ENCODE results near the gene MPL. TPM values are rescaled to one million over a fixed set of nuclear protein-coding genes. Genes with fewer than 3 reads are reported as not detected.
A peak's percentile ranks its signal among the peaks of the same experiment; 100 is the strongest.

Gene MPL
- total RNA-seq, 2 experiments from 2014 or later, result not detected

GRCh38 chr1:43348809-43349593 lies 11.4 kb downstream of the MPL start:
- peaks cover 17% of the 10 kb centered on the region for H3K4me1 Mint-ChIP-seq
- POLR2A ChIA-PET, result interaction anchor here (1.1 kb wide), 1 partner anchor 9 kb away, joined by 7 read pairs; the partner anchor contains the start of gene CDC20
- peaks cover 6% of the 10 kb centered on the region for H3K27me3 Mint-ChIP-seq
- no peaks in the 10 kb centered on the region for H3K9me3 Mint-ChIP-seq
- peak; percentile 75 for DNase-seq
- ATAC-seq (ENCODE audit: low read depth), result peak; percentile 85
- no peaks in the 10 kb centered on the region for H3K36me3 Mint-ChIP-seq
- H3K4me3 Mint-ChIP-seq, result peak overlapping the region; percentile 75
- H3K27ac Mint-ChIP-seq, result peak overlapping the region; percentile 83

DNA sequence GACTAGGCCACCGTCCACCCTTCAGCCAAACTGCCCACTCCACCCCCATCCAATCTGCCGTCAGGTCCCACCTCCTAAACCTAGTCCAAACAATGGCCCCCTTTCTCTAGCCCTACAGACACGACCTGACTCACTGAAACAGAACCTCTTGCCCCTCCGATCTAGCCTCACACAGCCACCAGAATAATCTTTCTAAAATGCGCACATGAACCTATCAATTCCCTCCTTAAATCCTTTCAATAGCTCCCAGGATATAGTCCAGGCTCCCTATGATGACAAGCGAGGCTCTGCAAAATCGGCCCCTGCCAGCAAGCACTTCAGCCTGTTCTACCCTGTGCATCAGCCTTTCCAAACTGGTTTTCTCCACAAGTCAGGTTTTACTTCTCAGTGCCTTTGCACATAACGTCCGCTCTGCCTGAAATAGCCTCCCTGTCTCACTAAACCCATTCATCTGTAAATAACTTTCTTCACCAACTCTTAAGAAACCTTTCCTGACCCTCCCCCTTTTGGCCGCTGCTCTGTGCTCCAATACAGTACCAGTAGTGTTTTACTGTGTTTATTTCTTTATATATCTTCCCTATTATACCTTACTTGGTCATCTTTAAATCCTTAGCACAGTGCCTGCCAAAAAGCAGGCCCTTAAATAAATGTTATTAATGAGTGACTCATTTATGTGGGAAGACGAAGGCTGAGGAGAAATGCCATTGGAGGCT lies 12.1 kb downstream of the MPL start:
- peaks cover 3% of the 10 kb centered on the region for H3K36me3 Mint-ChIP-seq
- ATAC-seq (ENCODE audit: low read depth) (no peak), DNase-seq (no peak)
- peak overlapping the region; percentile 83 for H3K27ac Mint-ChIP-seq
- POLR2A ChIA-PET, result no interaction called here
- H3K27me3 Mint-ChIP-seq, result peaks cover 6% of the 10 kb centered on the region
- H3K4me1 Mint-ChIP-seq, result peaks cover 18% of the 10 kb centered on the region
- peak overlapping the region; percentile 75 for H3K4me3 Mint-ChIP-seq
- H3K9me3 Mint-ChIP-seq, result no peaks in the 10 kb centered on the region

DNA sequence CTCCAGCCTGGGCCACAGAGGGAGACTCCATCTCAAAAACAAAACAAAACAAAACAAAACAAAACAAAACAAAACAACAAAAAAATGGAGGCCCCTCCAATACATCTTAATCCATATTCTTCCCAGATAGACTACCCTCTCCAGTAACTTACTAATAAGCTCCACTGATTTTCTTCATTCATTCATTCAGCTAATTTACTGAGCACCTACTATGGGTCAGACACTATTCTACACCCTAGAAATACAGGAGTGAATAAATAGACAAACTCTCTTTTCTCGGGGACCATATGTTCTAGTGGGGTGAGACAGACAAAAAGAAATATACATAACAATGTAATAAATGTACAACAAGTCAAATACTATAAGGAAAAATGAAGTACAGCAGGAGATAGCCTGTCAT lies 13.4 kb downstream of the MPL start:
- Mint-ChIP-seq H3K27ac (no peak overlapping the region), H3K9me3 (no peaks in the 10 kb centered on the region), H3K27me3 (peaks cover 4% of the 10 kb centered on the region), H3K4me1 (peaks cover 18% of the 10 kb centered on the region), H3K36me3 (peaks cover 3% of the 10 kb centered on the region), H3K4me3 (no peak overlapping the region)
- DNase-seq, result no peak
- POLR2A ChIA-PET, result no interaction called here
- no peak for ATAC-seq (ENCODE audit: low read depth)

DNA sequence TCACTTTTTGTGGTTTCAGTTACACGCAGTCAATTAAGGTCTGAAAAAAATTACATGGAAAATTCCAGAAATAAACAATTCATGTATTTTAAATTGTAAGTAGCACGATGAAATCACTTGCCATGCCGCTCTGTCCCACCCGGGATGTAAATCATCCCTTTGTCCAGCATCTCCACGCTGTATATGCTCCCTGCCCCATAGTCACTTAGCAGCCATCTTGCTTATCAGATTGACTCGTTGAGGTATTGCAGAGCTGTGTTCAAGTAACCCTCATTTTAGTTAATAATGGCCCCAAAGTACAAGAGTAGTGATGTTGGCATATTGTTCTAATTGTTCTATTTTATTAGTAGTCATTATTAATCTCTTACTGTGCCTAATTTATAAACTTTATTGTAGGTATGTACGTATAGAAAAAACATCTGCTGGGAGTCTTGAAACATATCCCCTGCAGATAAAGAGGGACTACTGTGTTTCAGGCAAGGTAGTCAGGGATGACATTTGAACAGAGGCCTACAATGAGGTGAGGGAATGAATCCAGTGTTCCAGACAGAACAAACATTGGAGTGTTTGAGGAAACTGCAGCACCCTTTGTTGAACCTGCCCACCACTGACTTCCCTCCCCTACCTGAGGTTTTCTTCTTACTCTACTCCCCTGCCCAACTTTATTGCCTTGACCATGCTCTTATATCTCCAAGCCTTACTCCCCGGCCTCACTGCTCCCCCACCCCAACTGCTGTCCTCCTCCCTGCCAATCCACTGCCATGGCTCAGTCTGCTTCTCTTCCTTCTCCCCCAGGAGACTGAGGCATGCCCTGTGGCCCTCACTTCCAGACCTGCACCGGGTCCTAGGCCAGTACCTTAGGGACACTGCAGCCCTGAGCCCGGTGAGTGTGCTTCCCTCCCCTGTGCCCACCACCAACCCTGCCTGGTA lies 14.1 kb downstream of the MPL start:
- ATAC-seq (ENCODE audit: low read depth), result no peak
- Mint-ChIP-seq H3K36me3 (peaks cover 6% of the 10 kb centered on the region), H3K4me3 (no peak overlapping the region), H3K27me3 (peaks cover 4% of the 10 kb centered on the region), H3K27ac (peak overlapping the region; percentile 41), H3K4me1 (peaks cover 18% of the 10 kb centered on the region), H3K9me3 (no peaks in the 10 kb centered on the region)
- POLR2A ChIA-PET, result no interaction called here
- DNase-seq, result no peak

GRCh38 chr1:43352351-43352705 lies 14.7 kb downstream of the MPL start:
- H3K4me3 Mint-ChIP-seq, result no peak overlapping the region
- no peaks in the 10 kb centered on the region for H3K9me3 Mint-ChIP-seq
- peaks cover 21% of the 10 kb centered on the region for H3K4me1 Mint-ChIP-seq
- H3K36me3 Mint-ChIP-seq, result peaks cover 8% of the 10 kb centered on the region
- POLR2A ChIA-PET, result no interaction called here
- H3K27ac Mint-ChIP-seq, result no peak overlapping the region
- ATAC-seq (ENCODE audit: low read depth) (no peak), DNase-seq (no peak)
- H3K27me3 Mint-ChIP-seq, result no peaks in the 10 kb centered on the region

- H3K27ac Mint-ChIP-seq, result no peak overlapping the region
Observed at GRCh38 chr1:43352881-43353280, 15.3 kb downstream of the MPL start.

DNA sequence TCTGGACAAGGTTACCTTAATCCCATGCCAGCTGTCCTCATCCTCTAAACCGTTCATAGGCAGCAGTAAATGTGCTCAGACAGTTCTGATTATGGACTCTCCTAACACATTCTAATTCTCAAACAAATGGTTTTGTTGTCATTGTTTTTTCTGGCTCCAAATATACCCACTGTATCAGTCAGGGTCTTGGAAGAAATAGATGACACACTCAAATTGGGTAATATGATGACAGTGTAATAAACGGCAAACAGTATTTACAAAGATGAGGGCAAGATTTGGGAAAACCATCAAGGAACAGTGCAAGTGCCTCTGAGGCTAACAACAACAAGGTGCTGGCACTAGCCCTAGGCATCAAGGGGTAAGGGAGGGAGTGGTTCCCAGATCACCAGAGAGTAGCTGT lies 16.9 kb downstream of the MPL start:
- no peak overlapping the region for H3K27ac Mint-ChIP-seq
- peaks cover 26% of the 10 kb centered on the region for H3K4me1 Mint-ChIP-seq
- ATAC-seq (ENCODE audit: low read depth) (no peak), DNase-seq (no peak)
- POLR2A ChIA-PET, result interaction anchor here (0.7 to 2.7 kb wide), 3 partner anchors 14 to 127 kb away, joined by 3 to 8 read pairs (median 7); partner anchors contain the start of gene ELOVL1
- no peaks in the 10 kb centered on the region for H3K27me3 Mint-ChIP-seq
- no peaks in the 10 kb centered on the region for H3K9me3 Mint-ChIP-seq
- H3K36me3 Mint-ChIP-seq, result peaks cover 15% of the 10 kb centered on the region
- H3K4me3 Mint-ChIP-seq, result no peak overlapping the region

More at GRCh38 chr1:43352881-43353280, 15.3 kb downstream of the MPL start:
- DNase-seq, result no peak
- Mint-ChIP-seq H3K4me3 (no peak overlapping the region), H3K4me1 (peaks cover 25% of the 10 kb centered on the region), H3K36me3 (peaks cover 11% of the 10 kb centered on the region), H3K9me3 (no peaks in the 10 kb centered on the region), H3K27me3 (no peaks in the 10 kb centered on the region)
- ATAC-seq (ENCODE audit: low read depth), result no peak
- POLR2A ChIA-PET, result interaction anchor here (2.7 kb wide), 1 partner anchor 15 kb away, joined by 8 read pairs; the partner anchor contains the start of gene ELOVL1

DNA sequence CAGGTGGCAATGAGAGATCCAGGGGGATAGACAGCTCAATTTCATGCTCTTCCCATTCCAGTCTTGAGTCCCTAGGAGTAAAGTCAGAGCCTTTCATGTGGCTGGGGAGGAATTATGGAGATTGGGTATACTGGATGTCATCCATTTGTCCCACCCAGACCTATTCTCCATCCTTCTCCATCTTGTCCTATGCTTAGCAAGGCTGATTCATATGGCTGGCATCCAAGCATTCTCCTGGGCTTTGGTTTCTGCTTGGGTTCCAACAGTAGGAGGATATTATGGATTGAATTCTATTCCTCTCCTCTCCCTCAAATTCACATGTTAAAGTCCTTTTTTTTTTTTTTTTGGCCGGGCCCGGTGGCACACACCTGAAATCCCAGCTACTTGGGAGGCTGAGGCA lies 17.3 kb downstream of the MPL start:
- Mint-ChIP-seq H3K4me1 (peaks cover 26% of the 10 kb centered on the region), H3K9me3 (no peaks in the 10 kb centered on the region), H3K4me3 (no peak overlapping the region), H3K27me3 (no peaks in the 10 kb centered on the region), H3K27ac (no peak overlapping the region), H3K36me3 (peaks cover 20% of the 10 kb centered on the region)
- no peak for DNase-seq
- POLR2A ChIA-PET, result interaction anchor here (0.7 to 2.7 kb wide), 3 partner anchors 13 to 391 kb away, joined by 3 to 8 read pairs (median 3); partner anchors contain the start of gene ELOVL1
- ATAC-seq (ENCODE audit: low read depth), result no peak

- Mint-ChIP-seq H3K36me3 (peaks cover 41% of the 10 kb centered on the region), H3K27ac (no peak overlapping the region), H3K9me3 (no peaks in the 10 kb centered on the region), H3K27me3 (no peaks in the 10 kb centered on the region), H3K4me1 (peaks cover 42% of the 10 kb centered on the region), H3K4me3 (peak overlapping the region; percentile 95)
- POLR2A ChIA-PET, result no interaction called here
- DNase-seq, result no peak
- ATAC-seq (ENCODE audit: low read depth), result no peak
Observed at GRCh38 chr1:43357251-43357650, 19.6 kb downstream of the MPL start.

- ATAC-seq (ENCODE audit: low read depth) (no peak), DNase-seq (no peak)
- Mint-ChIP-seq H3K27ac (peak overlapping the region; percentile 88), H3K36me3 (peaks cover 43% of the 10 kb centered on the region), H3K4me1 (peaks cover 39% of the 10 kb centered on the region), H3K9me3 (no peaks in the 10 kb centered on the region), H3K27me3 (no peaks in the 10 kb centered on the region), H3K4me3 (peak overlapping the region; percentile 95)
- POLR2A ChIA-PET, result interaction anchor here (0.5 to 1.9 kb wide), 15 partner anchors 9 to 673 kb away, joined by 3 to 37 read pairs (median 4); partner anchors contain the start of genes C1orf50, ELOVL1, KDM4A and P3H1
Observed at GRCh38 chr1:43358121-43358745, 20.6 kb downstream of the MPL start.

DNA sequence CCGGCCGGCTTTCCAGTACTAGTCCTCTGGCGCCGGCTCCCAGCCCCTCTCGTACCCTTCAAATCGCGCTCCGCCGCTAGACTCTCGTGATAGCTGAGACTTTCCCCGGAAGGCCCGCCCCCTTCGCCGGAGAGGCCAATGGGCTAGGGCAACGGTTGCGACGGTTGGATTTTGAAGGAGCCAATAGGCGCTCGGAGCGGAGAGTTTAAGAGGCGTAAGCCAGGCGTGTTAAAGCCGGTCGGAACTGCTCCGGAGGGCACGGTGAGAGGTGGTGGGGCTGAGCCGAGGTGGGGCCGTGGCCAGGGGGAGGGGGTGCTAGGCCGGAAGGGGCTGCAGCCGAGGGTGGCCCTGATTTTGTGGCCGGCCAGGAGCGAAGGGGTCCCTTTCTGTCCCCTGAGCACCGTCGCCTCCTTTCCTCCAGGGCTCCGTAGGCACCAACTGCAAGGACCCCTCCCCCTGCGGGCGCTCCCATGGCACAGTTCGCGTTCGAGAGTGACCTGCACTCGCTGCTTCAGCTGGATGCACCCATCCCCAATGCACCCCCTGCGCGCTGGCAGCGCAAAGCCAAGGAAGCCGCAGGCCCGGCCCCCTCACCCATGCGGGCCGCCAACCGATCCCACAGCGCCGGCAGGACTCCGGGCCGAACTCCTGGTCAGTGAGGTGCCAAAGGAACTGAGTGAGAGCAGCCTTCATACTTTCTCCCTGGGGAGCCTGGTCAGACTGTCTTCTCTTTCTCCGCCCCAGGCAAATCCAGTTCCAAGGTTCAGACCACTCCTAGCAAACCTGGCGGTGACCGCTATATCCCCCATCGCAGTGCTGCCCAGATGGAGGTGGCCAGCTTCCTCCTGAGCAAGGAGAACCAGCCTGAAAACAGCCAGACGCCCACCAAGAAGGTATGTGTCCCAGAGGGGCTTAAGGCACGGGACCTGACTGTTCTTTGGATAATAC lies 21.4 kb downstream of the MPL start, which contains the start of gene CDC20:
Gene CDC20, plus strand, starts transcription at position 236 of the 948 bp plus-strand sequence. Its CDS starts 235 bp downstream, at position 471.
- peak; percentile 97 for ATAC-seq (ENCODE audit: low read depth)
- H3K4me1 Mint-ChIP-seq, result peaks cover 41% of the 10 kb centered on the region
- DNase-seq, result peak; percentile 99
- peak within 1 kb of the TSS; percentile 88 for H3K27ac Mint-ChIP-seq
- peak within 1 kb of the TSS; percentile 95 for H3K4me3 Mint-ChIP-seq
- H3K9me3 Mint-ChIP-seq, result no peaks in the 10 kb centered on the region
- H3K36me3 Mint-ChIP-seq, result peaks cover 45% of the 10 kb centered on the region
- H3K27me3 Mint-ChIP-seq, result no peaks in the 10 kb centered on the region
- POLR2A ChIA-PET, result interaction anchor here (0.5 to 1.9 kb wide), 16 partner anchors 9 to 672 kb away, joined by 3 to 37 read pairs (median 4); partner anchors contain the start of genes C1orf50, ELOVL1, KDM4A and P3H1
